GM19025 (cell line): ENCODE data around the gene FGR.

Experiments
- ATAC-seq: cut with Tn5 transposase; IDR thresholded peaks from one replicate; pipeline ENCODE4 v1.9.1; 2021; ENCODE audit warnings: mild to moderate bottlenecking, low read depth, moderate library complexity; ENCODE audit not compliant: unreplicated experiment

The FGR gene

DNA sequence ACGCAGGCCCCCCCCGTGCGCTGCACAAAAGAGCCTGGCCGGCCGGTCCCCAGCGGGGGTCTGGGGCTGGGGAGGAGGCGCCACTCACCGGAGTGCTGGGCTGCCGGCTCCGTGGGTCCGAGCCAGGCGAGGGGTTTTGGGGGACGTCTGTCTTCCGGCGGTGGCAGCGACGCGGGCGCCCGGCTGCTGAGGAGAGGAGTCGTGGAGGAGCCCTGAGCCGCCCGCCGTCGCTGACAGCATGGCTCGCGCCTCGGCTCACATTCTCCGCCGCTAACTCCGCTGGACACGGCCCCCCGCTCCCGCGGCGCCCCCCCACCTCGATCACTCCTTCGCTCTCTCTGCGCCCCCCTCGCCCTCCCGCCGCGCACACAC is 31.7 kb downstream of the FGR start:
- no peak for ATAC-seq

DNA sequence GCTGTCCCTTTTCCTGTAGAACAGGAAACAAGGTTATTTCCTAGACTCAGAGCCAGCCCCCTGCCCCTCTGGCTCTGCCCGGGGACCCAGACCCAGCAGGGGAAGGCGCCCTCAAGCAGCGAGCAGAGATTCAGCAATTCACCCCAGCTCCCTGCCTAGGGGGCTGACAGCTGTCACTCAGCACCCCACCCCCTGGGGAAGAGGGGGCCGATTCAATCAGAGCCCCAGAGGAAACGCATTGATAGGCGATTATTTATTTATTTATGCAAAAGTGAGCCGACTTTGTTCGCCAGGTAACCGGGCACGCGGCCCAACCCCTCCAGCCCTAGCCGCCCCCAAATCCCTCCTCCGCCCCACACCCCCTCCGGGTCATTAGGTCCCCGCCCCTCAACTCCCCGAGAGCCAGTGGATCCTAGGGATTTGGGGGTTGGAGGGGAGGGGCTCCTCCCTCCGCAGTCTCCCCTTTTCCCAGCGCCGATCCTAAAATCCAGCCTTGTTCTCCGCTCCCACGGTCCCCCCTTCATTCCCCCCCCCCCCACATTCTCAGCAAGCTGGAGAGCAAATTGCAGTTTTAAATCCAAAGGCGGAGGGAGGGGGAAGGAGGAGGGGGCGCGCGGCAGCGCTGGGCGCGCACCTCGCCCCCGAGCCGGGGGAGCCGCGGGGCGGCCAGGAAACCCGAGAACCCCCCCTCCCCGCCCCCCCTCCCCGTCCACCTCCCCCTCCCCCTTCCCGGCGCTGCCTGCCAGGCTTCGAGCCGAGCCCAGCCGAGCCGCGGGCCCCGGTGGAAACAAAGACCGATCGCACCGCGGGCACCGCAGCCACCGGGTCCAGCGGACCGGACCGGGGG is 32.3 kb downstream of the FGR start:
- ATAC-seq, result no peak

DNA sequence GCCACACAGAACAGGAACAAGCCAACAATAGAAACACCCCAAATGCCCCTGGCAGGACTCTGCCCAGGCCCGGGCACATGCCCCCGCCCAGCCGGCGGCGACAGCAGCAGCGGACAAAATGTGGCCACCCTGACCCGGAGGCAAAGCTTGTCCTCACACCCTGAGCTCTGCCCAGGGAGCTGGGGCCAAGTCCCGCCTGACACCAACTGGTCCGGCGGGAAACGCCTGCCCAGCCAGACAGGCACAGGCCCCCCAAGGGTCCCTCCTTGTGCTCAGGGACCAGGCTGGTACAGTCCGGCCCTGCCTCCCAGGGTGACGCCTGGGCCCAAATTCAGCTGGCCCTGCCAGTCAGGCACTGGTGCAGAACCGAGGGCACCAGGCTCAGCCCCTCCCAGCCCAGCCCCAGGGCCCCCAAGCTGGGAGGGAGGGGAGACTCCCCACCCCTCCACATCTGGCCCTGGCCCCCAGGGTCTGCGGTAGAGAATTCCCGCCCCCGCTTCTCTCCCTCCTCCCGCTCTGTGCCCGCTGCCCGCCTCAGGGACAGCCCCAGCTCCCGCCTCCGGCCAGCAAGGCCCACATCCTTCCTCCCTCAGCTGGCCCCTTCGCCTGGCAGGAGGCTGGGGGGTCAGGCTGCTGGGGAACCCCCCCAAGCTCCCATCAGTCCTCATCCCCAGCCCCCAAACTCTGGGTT is 33.1 kb downstream of the FGR start:
- ATAC-seq, result no peak

DNA sequence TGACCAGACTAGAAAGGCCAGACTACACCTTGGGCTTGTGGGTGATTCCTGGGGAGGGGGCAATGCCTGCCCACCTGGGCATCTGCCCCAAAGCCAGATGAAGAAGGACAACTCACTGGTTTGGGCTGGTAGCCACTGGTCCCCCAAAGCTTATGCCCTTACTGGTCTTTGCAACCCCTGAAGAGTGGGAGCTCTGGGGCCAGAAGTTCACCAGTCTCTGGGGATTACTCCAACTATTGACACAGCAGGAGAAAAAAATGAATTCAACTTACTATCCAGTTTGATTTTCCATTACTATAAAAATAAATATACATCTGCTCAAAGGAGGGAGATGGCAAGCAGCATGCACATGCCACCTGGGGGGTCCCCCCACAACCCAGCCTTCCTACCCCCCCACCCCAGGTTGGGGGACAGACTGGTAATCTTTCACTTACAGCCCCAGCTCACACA is 33.6 kb downstream of the FGR start:
- no peak for ATAC-seq

DNA sequence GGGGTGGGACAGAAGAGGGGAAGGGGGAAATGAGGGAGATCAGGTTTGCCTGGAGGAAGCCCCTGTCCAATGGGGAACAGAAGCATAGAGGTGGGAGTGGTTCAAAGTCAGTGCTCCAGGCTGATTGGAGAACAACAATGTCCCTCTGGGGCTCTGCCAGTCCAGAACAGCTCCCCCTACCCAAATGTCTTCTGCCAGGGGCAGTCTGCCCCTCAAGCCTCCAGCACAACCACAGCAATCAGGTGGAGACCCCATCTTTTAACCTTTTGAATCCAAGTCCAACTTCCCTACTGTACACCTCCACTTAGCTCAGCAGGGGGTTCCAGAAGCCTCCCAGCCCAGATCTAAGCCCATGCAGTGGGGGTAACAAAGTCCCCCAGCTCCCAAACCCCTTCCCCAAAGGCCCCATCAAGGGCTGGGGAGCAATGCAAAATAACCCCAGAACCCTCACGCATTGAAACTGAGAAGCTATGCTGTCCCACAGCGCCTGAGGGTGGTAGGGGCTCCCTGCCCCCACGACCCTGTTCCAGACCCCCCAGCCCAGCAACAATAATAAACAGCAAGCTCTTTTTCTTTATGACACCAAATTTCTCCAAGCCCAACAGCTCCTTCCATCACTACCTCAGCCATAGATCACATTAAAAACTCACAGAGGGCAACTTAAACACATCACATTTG is 34.3 kb downstream of the FGR start:
- ATAC-seq, result no peak

DNA sequence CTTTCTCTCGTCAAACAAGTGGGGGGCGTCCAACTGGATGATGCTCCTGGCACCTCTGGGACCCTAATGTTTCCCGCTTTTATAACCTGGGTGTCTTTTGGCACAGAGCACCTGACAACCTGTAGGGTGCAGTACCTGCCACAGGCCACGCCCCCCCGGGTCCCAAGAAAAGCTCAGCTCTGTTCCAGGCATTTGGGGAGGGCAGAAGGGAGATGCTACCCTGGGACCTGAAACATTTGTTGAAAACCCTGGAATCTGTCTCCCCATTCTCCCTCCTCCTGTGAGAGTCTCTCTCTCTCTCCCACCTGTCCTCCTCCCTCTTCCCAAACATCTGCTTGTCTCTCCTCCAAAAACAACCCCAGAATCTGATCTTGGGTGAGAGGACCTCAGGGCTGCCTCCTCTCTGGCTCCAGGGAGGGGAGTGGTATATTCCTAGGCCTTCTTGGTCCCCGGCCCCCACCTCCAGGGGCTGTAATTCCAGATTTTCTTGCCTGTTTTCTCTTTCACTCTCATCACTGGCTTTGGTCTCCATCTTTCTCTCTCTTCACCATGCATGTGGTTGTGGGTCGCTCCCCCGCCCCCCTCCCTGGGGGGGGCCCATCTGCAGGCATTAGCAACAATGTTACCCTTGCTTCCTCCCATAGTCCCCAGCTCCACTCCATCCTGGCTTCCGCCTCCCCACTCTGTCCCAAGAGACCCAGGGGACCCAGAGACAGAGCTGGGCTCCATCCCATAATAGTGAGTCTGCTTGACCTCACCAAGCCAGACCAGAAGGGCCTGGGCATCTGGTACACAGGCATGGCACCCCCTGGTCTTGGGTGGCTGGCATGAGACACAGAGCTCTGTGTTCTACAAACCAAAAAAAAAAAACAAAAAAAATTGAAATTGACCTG is 35.1 kb downstream of the FGR start:
- no peak for ATAC-seq

DNA sequence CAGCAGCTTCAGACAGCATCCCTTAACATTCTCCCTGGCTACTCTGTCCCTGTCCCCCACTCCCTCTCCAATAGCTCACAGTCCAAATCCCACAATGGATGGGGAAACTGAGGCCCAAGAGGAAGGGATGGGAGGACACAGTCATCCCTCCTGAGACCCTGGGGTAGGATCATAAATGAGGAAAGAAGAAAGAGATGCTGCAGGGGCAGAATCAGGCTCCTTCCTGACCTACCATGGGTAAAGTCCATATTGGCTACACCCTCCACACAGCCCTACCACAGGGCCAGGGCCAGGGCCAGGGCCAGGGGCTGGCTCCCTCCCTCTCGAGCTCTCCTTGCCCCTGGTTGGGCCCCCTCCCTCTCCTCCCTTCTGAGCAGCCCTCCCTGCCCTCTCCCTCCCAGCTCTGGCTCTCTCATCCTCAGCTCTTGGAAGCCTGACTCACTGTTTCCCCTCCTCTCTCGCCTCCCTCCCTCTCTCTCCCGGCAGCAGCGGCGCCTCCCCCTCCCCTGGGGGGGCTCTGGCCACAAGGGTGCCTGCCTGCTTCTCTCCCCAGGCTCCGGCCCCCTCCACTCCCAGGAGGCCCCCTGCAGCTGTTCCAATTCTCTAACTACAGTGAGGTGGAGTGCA is 36.0 kb downstream of the FGR start:
- no peak for ATAC-seq

DNA sequence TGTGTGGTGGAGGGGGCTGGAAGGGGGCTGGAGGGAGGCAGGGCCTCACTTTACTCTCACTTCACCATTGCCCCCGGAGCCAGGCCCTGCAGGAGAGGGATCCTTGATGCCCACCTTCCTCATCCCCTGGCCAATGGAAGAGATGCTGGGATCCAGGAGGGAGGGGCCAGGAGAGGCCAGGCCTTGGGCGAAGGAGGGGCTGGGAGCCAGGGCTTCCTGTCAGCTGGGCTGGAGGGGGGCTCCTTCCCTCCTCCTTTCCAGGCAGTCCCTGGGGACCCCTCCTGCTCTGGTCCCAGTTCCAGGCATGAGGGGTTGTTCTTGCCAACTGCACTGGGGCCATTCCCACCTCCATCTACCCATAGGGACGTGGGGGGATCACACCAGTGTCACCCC is 36.7 kb downstream of the FGR start:
- no peak for ATAC-seq

DNA sequence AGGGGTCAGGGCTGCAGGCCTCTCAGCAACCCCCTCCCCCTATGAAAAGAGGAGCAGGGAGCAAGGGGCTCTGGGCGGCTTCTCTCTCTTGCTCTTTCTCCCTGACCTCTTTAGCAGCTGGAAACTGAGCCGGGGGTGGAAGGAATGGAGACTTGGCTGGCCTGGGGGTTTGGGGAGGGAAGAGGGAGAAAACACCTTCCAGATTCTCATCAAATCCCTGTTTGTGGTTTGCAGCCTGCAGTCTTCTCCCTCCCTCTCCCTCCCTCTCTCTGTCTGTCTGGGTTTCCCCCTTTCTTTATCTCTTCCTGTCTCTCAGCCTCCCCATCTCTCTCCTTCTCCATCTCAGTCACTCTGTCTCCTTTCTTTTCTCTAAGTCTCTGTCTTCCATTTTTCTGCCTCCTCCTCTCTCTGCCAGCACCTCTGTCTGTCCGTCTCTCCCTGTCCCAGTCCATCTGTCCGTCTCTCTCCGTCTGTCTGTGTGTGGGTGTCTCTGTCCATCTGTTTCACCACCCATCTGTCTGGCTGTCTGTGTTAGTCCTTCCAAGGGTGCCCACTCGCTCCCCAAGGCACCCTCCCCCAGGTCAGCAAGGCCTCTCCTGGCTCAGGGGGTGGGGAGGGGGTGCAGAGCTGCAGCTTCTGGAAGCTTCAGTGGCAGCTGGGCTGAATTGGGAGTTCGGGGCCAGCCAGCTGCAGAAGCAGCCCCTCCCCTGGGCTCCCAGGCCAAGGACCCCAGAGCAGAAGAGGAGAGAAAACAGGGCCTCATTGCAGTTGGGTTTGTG is 37.3 kb downstream of the FGR start:
- no peak for ATAC-seq

DNA sequence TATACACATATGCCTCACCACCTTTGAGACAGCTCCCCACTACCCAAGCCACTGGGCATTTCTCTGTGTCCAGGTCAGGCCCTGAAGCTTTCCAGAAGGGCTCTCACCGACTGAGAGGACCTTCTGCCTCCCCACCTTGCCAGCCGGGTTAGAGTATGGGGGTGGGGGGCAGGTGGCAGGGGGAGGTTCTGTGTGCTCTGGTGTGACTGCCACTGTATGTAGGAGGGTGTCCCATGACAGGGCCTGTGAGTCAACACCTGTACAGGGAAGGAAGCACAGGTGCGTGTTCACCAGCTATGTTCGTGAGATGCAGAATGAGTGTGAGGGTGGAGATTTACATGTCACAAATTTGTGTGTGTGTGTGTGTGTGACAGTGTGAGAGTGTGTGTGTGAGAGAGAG is 38.0 kb downstream of the FGR start:
- ATAC-seq, result no peak

DNA sequence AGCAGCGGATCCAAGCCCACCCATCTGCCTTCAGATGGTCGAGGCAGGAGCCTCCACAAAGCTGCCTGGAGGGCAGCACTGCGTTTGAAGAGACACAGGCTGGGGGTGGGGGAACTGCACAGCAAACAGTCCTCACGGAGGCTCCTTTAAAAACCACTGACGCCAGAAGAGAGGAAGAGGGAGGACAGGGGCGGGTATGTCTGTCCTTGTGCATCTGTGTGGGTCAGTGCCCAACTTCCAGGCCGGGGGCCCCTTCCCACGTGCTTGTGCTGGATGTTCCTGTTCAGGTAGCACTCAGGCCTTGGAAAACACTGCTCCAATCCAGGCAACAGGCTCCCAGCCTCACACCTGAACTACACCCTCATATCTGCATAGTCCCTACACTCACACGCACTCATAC is 38.7 kb downstream of the FGR start:
- ATAC-seq, result no peak

DNA sequence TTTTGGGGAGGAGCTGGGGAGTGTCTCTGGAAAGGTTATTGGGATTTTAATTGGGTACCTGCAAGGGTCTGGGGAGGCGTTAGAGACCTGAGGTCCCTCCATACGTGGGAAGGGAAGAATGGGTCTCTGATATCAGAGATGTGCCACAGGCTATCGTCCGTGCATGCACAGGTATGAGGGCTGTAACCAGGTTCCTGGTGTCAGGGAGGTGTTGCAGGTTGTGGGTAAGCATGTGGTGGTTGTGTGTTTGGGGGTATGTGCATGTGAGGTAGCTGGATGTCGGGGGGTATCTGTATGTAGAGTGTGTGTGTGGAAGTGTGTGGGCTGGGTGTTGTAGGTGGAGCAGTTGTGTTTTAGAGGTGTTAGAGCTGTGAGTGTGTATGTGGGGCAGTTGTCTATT is 39.4 kb downstream of the FGR start:
- ATAC-seq, result no peak

DNA sequence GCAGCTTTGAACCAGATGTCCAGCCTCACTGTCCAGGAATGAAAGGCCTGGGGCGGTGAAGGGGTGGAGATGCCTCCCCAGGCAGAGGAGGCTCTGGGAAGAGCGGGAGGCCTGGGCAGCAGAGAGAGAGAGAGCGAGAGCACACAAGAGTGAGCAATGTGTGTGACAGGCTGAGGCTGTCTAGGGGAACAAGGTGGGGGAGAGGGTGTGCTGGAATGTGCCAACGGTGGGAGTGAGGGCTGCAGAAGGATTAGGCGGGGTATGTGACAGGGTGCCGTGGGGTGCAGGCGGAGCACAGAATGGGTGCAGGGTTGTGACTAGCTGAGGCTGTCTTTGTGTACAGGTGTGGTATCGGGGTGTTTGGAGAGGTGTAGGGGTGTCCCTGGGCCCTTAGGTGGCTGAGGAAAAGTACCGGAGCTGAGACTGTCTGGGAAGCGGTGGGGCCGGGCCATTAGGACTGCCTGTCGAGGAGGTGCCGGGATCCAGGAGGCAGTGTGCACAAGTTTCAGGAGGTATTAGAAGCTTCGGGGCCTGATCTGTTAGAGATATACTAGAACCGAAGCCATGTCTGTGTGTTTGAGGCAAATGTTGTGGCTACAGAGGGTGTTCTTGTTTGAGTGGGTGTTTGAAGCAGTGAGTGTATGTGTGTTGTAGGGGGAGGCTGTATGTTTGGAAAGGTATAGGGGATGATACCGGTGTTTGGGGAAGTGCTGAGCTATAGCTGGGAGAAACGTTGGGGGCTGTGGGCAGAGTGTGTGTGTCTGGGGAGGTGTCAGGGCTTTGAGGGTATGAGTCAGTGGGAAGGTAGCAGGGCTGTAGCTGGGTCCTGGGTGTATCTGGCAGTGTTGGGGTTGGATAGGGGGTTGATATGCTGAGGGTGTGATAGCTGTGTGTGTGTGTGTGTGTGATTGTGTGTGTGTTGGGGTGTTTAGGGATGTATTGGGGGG is 40.1 kb downstream of the FGR start:
- ATAC-seq, result no peak

DNA sequence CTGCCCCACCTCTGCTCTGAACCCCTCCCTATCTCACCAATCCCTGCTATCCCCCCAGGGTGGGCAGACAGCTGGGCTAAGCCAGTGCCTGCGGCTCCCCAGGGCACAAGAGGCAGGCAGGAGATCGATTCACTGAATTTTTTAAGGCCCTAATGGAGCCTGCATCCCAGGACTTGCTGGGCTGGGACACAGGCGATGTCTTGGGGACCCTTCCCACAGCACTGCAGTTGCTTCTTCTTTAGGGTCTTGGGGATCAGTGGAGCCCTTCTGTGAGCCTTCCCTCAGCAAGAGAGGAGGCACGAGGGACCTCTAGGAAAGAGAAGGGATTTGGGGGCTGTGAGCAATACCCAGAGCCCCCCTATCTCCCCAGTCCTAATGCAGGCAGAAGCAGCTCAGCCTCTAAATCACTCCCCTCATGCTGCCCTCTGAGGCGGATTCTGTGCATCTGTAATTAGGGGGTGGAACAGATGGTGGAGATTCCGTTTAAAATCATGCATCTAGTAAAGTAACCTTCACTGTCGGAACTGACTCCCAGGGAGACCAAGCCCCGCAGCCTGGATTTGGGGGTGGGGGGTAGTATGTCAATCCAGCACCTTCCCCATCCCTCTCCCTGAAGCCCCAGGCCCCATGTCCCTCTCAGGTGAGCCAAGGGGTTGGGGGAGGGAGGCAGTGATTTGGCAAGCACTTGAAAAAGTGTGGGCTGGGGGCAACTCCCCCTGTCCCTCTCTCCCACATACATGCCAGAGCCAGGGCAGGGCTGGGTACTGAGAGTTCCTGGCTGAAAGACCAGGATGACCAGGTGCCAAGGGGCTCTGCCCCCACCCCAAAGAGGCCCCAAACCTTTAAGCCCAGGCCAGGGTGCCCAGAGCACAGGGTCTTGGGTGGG is 41.1 kb downstream of the FGR start:
- ATAC-seq, result no peak

DNA sequence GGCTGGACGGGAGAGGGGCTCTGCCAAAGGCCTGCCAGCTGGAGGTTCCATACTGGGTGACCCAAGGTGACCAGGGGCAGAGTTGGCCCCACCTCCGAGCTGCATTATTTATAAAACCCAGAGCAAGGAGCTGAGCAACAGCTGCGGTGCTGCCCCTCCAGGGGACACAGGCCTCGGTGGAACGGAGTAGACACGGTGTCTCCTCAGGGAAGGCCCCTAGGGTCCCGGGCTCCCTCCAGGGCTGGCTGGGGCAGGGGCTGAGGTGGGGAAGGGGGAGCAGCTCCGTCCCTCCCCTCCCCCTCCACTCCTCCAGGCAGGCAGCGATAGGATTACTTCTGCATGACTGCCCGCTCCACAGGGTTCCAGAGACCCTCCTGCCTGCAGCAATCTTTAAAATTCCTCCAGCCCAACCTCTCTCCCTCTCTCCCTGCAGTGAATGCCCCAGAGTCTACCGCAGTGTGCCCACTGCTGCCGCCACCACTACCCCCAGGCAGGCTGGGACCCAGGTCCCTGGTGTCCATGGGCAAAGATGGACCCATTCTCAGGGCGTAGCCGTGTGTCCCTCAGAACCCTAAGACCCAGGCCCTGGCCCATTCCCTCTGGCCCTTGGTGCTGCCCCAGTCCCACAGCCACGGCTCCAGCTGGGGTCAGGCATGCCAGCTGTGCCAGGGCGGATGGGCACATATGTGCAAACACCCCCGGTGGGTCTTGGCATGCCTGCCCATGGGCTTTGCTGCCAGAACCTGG is 41.9 kb downstream of the FGR start:
- no peak for ATAC-seq

DNA sequence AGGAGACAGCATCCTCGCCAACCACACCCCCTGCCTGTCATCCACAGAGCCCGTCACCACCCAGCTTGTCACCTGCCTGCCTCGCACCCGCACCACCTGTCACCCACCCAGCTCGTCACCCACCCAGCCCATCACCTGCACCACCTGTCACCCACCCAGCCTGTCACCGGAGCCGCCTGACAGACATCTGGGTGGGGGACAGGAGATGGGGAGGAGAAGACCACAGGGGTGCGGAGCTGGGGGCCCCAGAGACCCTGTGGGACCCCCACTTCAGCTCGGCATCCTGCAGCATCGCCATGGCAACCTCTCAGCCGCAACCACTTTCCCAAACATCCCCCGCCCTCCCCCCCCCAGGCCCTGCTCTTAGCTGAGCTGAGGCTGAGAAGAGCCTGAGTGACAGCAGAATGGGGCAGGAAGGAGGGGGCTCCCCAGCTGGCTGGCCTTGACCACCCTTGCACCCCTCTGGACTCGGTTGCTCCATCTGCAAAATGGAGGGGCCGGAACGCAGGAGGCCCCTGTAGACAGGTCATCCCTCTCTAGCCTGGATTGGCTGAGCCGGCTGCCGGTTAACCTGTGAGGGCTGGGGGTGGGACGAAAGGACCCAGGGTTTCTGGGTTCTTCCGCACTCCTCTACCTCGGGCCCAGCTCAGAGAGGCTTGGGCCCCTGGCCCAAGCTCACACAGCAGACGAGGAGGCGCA is 42.6 kb downstream of the FGR start:
- no peak for ATAC-seq
